A172 (cell line): Measurements from ENCODE around the gene LRMDA. TPM values are rescaled to one million over a fixed set of nuclear protein-coding genes. Genes with fewer than 3 reads are reported as not detected.

Experiments used
- DNase-seq: peaks from one replicate; pipeline ENCODE4 v3.0.0-alpha.2; 2015; ENCODE audit warnings: low spot score
- total RNA-seq: library from RNA; depleted of rRNA; stranded (reverse); fragments of >200 nt; shearing (Covaris generic); gene quantifications from 2 replicates; pipeline ENCODE4 v1.2.3, GENCODE V29; 2014

The LRMDA gene
- total RNA-seq, 1 experiment from 2014 or later: not detected

DNA sequence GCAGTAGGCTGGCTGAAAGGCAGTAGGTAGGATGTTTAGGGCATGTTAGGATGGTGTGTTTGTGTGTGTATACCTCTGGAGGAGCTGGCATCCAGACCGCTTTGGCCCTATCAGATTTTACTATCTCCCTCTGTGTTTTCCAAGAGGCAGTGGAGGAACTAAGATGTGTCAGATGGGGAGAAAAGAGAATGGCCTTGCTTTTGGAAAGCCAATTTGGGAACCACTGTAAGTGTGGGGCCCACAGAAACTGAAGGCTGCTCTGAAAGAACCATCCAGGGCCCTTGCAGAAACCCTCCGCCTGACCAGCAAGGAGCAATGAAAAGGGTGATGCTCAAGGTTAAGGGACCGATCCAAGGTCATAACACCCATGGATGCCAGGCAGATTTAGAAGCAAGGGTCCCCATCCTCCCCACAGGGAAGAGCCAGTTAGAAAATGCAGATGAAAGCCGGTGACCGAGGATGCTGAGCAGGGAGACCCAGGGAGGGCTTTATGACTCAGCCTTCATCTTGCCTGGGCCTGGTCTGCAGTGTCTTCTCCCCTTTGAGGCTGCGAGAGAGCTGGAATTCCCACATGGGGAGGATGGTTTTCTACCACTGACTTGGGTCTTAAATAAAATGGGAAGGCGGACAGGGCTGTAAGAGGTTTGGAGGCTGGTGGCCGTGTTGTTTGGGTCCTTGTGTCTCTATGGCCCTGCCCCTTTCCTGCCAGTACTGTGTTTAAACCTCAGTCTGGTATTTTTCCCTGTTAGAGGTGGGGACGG, 275.8 kb downstream of the LRMDA start:
- DNase-seq: no peak

DNA sequence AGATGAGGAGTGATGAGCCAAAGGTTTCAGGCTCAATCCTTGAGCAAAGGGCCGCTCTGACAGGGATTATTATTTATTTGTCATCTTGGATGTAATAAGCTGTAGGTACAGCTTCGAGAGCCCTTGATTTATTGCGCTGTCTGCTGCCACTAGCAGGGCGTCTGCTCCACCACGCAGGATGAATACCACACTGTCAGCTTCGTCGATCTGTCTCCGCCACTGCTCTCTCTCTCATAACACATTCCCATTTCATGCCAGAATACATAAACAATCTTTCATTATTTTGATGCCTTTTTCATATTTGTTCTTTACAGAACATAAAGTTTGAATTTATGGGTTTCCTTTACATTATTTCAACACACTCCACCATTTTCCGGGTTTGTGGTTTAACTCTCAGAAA, 276.6 kb downstream of the LRMDA start:
- DNase-seq: no peak

DNA sequence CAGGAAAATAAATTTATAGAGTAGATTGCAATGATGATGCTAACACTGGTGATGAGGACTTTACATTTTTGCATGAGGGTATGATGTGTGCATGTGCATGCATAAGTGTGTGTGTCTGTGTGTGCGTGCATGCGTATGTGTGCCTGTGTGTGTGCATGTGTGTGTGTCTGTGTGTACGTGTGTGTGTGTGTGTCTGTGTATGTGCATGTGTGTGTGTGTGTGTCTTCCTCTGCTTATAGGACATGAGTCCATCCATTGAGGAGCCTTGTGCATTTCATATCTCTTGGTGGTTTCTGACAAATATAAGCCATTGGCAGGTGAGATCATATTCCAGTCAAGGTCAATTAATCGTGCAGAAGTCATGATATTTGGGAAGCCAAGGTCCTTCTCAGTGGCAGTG, 277.8 kb downstream of the LRMDA start:
- no peak for DNase-seq

DNA sequence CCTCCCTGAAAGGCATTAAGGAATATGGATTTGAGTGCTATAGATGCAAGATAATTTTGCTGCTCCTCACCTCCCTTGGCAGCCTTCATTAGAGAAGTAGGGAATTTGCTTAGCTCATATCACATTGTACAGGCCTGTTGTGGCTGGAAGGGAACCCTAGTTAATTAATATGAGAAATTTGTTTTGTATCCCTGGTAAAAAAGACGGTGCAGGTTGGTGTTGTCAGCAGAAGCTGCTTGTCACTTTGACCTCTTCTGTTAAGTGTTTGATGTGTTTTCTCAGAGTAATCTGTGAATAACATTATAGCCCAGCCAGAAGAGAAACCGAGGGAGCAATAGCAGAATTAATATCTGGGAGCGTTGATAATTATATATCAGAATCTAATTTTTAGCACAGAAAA, 278.4 kb downstream of the LRMDA start:
- no peak for DNase-seq

DNA sequence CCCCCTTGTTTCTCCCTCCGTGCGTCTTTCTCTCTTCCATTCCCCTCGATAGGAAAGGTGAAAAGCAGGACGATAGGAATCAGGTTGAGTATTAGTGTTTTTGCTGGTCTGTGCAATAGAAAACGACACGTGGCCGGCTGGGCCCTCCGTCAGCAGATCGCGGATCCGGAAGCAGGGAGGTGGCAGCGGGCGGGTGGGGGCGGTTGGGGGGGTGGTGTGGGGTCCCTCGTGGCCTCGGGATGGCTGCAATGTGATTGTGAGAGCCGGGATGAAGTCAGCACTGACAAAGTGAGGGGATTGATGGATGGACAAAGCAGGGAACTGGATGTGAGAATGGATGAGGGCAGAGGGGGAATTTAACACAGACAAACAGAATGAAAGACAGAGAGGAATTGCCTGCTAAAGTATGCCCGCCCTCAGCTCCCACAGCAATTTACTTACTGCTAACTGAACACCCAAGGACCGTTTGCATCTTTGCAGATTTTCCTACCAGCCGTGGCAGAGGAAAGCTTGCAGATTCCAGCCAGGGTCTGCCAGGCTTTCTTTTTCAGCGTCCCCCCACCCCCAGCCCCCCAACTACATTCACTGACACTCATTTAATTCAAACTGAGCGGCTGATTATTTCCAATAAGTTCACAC, 280.9 kb downstream of the LRMDA start:
- no peak for DNase-seq

DNA sequence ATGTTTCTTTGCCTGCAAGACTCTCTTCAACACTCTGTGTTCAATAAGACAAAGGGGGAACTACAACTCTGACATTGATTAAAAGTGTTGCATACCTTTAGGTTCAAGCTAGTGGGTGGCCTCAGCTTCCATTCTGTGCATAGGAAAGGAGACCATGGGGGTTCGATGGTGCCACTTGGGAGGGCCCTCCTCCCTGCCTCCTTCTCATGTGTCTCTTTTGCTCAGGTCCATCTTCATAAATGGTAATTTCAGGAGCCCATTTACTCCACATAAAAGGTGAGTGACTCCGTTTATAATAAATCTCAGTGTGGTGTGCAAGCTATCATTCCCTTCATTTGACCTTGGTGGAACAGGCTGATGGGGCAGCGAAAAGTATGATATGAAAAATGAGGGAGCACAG, 285.1 kb downstream of the LRMDA start:
- no peak for DNase-seq

DNA sequence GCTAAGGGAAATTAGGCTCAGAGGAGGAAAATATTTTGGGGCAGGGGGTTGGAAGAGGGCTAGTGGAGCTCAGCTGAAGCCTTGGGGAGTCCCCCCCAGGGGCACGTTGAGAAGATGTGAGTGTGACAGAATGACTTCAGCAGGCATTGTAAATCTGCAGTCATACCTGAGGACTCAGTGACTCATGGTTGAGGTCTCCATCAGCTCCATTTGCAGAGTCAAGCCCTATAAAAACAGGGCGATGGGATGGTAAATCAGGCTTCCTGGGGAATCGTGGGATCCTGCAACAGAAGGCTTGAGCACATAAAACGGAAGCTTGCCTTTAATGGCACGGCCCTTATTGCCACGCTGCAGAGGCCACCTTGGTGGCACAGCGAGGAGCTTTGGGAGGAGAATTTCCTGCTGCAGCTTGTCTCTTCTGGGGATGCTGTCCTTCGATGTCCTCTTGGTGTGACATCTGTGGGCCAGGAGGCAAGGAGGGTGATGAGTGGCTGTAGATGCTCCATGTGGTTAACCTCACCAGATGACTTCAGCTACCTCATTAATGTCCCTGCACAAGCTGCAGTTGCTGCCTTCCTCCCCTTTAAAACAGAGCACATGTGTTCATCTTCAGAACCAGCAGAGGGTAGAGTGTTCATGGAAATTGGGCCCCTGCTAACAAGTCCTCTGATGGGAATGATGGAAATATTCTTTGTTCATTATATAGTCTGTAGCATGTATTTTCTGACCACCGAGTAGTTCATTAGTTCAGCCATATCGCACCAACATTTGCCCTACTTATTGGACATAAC, 285.9 kb downstream of the LRMDA start:
- no peak for DNase-seq

DNA sequence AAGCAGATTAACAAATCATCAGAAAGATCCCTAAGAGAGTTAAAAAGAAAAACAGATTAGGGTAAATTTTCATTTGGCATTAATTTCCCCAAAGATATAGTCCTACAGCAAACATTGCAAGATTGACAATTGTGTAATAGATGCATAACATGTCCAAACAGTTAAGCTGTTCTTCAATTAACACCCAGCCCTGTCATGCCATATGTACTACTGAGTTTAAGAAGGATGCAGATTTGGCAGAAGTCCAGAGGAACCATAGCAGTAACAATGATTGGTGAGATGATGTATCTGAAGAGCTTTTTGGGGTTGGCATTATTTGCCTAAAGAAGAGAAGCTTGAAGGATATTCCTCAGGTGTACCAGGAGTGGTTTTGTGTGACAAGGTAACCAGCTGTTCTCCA, 287.6 kb downstream of the LRMDA start:
- no peak for DNase-seq

DNA sequence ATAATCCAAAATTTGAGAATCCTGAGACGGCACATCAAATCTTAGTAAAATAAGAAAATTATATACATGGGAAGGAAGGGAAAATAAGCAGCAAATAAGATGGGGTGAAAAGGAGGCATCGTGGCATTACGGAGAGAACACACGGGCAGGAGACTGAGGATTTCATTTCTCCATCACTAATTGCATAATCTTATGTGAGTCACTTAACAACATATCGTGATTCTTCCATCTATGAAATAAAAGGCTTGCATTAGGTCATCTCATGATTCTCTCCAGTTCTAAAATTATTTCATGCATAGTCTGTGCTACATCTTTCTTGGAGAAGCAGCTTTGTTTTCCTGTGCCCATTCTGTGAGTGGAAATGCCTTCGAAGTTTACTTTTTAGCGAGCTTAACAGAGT, 288.7 kb downstream of the LRMDA start:
- no peak for DNase-seq

DNA sequence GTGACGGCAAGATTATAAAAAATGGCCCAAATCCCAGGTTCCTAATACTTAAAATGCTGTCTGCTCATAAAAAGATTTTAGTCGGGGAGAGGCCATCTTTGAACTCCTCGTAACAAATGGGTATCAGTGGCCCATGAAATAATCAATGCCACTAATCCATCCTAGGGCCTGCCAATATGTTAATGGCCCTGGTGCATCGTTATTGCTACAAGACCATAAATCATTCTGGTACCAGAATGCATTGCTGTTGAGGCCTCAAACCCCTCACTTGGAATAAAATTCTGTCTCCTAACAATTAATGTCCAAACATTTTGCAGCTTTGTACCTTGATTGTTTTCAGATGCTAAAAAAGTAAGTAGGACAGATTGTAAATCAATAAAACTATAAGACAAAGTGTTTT, 290.6 kb downstream of the LRMDA start:
- no peak for DNase-seq

DNA sequence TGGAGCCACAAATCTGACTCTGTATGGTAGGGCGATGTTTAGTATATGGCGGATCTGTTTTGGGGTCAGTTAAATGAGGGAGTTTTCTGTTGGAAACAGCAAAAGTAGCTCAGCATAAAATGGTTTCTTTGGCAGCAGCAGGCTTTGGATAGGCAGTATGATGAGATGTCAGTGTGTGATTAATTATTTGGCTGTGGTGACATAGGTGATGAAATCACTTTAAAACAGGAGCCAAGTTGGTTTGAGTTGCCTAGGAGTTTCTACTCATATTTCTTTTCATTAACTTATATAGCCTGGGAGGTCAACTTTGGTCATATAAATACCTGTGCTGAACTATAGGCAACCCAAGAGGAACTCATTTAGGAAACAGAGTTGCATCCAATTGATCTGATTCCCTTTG, 291.2 kb downstream of the LRMDA start:
- DNase-seq: no peak

DNA sequence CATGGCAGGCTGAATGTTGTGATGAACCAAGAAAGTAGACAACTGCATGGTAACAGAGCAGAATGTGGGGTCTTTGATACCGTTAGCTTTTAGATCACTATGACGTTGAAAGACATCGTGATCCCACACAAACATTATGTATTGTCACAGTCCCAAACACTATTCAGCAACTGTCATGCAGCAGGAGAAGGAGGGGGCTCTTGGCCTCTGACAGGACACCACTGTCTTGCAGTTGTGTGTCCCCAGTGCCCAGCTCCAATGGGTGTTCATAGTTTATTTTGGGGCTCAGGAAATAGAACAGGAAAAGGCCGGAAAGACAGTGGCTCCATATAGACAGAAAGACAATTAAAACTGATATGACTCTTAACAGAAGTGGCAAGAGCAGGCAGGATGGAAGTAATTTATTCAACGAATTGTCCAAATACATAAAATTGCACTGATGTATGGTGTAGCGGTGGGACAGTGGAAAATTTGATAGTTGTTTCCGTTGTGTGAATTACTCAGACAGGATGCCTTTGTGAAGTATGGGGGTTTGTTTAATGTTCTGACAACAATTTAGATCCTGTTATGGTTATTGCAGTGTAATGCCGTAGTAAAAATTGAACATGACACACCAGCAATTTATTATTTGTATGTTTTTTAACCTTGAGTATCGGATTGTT, 292.0 kb downstream of the LRMDA start:
- no peak for DNase-seq

DNA sequence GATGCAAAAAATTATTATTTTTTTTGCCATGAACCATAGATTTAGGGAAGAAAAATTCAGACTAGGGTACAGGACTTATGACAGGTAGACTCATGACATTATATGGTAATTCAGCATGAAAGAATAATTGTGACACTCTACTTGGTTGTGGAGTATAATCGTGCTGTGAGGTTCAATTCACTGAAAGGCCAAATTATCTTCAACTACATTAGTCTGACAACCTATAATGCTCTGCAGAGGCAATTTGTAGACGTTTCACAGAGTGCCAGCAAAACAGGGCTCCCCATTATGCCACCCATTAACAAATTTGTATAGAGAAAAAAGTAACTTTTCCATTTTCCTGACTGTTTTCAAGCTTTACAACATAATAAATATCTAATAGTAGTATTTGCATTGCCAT, 292.6 kb downstream of the LRMDA start:
- no peak for DNase-seq

DNA sequence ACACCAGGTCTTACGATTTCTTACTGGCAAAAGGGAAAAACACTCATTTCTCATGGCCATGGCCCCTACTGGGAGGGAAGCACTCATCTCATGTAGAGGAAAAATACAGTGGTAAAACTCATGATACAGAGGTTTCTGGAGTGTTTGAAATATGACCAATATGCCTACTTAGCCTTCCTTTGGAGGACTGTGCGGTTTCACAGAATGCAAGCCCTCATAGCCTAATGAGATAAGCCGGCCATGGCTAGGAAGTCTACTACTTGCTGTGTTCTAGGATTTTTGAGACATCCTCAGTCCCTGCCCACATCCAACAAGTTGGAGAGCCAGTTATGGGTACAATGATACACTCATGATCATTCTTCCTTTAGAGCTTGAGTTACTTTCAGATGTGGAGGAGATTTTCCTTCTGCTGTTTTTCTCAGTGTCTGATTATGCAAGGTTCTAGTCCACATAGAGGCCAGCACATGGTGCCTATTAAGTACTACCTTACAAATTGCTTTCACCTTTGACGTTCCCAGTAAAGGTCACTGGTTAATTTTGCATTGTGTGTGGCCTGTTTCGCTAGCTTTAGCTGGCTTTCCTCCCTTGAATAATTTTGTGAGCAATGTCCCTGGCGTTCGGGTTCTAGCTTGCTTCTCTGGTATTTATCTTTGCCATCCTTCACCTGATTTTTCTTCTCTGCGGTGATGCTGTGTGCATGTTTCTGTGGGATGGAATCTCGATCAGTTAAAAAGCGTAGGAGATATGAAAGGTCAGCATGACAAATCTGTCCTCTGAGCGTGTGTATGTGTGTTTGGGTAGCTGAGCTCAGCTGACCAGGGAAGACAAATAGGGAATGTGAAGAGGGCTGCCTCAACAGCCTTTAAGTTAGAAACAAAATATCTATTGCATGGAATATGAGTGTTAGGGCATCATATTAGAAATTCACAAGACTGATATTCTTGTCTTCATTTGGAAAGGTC, 295.4 kb downstream of the LRMDA start:
- DNase-seq: no peak

DNA sequence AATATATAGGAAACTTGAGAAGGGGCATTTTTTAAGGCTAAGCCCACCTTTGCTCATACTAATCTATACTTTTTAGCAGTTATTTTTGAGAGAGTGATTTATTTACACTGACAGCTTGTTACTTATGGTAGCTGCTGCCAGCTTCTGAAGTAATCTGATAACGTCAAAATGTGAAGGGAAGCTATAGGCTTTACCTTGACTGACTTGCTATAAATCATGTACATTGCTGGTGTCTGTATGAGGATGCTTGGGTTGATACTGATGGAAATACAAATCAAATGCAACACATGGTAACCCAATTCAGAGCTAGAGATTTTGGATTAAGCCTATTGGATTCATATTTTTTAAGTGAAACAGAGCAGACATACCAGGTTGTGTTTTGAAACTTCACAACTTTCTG, 299.4 kb downstream of the LRMDA start:
- DNase-seq: no peak

DNA sequence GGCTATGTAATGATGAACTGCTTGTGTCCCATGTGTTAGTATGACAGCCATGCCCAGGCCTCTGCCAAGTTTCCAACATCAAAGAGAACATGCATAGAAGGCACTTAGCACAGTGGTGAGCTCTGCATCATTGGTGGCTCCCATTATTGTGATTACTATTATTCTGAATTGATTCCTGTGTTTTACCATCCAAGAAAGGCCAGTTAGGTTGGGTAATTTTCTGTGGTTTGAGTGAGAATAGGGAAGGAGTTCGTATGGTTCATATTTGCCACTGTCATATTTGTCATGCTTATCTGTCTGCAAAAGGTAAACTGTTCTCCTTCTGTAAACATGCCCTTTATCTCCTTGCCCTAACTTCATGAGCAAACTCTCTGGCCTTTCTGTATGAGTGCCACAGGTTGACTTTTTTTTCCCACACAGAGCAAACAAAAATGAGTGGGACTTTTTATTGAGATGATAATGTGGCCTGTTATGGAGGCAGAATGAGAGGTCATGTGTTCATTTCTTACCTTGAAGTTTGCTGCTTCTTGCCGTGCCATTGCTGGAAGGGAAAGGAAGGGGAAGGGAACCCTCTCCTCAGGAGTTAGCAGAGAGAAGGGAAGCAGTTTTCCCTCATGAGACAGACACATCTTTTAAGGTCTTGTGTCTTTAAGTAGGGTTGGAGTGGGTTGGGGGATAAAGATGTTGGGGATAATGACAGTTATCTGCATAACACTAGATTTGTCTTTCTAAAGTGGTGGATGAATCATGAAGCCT, 301.9 kb downstream of the LRMDA start:
- DNase-seq: no peak

DNA sequence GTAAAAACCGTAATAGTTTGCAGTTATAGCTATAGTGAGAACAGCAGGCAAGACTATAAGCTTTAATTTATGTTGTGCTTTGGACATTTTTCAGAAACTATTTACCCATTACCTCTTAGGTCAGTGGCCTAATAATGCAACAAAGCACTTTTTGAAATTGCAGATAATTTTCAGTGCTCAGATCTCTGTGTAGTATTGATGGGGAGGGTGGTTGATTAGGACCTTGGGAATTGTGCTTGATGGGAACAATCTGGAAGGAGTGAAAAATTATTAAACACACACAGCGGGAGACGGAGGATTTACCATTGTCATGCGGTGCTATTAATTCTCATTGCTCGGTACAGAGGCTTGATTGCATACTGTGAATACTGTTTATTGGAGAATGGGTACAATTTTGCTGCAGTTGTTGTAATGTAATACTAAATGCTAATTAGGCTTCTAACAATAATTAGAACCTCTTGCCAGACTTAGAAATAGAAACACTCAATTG, 304.8 kb downstream of the LRMDA start:
- no peak for DNase-seq

DNA sequence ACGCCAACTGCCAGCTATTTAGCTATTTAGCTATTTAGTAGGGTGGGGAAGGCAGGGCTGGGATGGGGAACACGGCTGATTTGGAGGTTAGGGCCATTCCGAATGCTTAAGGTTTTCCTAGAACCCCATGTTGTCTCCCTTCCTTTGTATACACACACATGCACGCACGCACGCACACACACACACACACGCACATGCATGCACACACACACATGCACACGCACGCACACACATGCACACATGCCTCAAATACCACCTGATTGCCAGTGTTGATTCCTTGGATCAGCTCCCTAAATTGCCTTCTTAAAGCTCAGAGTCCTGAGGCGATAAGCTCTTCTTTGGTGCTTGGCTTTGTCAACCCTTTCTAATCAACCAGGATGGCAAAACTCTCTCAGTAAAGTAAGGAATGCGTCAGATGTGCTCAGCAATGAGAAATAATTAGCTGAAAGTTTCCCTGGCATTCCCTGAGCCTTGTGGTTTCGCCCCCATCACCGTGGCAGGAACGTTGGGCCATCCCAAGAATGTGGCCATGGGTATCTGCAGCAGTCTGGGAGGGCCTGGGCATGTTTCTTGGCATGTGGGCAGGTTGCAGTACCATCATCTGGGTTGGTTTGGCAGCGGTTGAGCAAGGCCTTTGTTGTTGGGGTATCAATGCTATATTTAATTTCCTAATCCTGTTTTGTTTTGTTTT, 305.6 kb downstream of the LRMDA start:
- DNase-seq: peak; percentile 10

DNA sequence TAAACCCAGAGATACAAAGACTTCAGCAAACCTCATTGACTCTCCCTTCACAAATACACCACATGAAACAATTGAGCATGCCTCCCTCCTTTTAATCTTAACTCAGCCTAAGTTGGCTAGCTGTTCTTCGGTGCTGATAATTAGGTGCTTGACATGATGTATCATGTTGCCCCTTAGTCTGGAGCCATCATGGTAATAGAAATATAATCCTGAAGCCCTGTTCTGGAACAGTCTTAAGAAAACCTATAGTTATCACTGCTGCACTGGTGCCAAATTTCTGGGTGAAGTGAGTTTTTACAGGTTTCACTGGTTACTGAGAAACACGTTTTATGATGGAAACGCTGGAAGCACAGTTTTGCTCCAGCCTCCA, 306.1 kb downstream of the LRMDA start:
- no peak for DNase-seq

DNA sequence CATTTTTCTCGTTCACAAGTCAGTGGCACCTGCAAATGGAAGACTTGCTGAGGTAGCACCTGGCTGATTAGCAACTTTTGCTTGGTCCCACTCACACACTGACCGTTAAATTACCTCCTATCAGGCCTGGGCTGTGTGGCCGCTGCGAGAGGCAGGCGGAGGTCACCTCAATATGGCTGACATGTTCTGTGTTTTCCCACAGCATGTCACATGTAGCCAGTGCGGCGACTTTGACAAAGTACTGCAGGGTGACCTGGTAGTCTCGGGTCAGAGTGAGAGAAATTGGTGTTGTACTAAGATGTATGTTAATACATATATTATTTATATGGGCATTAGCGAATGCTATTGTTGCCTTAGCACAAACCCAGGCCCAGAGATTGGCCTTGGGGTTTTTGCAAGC, 307.5 kb downstream of the LRMDA start:
- no peak for DNase-seq
